ENCODE results near the gene USPL1.

Gene USPL1

DNA sequence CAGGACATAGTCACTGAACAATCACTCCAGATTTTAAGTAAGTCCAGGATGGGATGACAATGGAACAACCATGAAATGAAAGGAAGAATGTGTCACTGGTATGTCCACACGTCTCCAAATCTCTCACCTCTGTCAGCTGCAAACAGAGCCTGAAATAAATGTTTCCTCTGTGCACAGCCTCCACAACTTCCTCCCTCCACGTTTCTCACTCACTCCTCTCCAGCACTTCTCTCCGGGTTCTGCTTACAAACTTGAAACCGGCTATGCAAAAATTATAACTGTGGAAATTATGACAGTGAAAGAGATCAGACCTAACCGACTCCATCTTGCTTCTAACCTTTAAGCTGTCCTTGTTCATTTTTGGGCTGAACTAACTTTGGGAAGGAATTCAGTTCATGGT, 82.6 kb downstream of the USPL1 start:
- DNase-seq: no peak

DNA sequence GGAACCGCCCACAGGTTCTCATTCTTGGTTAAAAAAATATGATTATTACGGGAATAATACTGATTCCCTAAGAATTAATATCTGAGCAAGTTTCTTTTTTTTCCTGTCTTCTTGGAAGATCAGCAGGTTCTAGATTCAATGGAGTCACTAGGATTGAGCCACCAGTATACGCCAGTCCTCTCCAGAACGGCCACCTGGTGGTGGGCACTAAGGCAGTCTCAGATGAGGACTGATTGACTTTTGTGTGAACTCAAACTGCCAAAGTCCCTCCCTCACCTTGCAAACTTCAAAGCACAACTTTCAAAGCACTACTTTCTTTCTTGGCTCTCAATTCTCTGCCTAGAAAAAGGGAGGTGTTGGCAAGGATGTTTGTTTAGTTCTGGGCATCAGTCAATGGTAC, 84.3 kb downstream of the USPL1 start:
- no peak for DNase-seq

DNA sequence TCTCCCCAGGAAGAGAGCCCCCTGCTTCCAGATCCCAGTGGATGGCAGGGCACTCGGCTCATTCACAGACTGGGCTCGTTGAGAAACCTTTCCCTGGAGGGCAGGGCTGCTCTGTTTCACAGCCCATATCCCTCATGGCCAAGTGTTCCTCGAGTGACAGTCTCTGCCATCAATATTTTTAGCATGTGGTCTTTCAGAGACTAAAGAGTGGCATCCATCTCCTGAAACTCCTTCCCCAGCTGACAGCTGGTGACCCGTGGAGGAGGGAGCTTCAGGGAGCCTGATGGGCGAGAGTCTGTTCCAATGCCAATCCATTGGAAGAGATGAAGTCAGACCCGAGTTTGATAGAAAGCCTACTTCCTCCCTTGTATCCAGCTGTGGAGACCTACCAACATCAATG, 86.9 kb downstream of the USPL1 start:
- DNase-seq: no peak

DNA sequence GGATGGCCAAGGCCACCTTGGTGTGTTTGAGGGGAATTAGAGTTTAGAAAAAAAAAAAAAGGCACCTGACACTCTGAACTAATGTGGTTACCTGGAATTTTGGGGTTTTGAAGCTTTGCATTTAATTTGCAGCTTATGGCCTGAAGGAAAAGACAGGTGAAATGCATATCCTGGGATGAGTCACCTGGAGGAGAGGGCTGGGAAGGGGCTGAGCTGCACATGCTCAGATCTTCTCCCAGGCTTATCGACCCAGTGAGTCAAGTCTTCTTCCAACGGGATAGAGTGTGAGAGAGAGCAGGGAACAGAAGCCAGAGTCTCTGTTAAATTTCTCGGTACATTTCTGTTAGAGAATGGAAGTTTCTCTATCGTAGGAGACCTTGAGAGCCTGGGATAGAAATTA, 88.0 kb downstream of the USPL1 start:
- no peak for DNase-seq

DNA sequence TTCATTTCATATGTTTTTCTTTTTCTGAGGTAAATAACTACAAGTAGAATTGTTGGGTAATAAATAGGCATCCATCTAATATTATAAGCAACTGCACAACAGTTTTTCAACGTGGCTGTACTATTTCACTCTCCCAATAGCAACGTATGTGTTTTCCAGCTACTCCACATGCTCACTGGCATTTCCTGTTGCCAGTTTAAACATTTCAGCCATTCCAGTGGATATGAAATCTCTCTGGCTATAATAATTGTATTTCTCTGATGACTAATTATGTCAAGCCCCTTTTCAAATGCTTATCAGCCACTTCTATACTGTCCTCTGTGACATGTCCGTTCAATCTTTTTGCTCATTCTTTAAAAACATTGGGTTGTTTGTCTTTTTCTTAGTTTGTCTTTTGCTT, 90.8 kb downstream of the USPL1 start:
- DNase-seq: no peak
